Transverse colon (tissue), 4 donors: ENCODE measurements around the gene GSAP.

Experiments used
- POLR2A ChIP-seq: fragments of 450-650 bp; IDR thresholded peaks from one replicate; pipeline ENCODE4 v1.6.1; 2016; ENCODE audit warnings: antibody characterized with exemption, mild to moderate bottlenecking, moderate library complexity
- POLR2AphosphoS5 ChIP-seq, 3 donors: sonication (generic); formaldehyde crosslinking; IDR thresholded peaks; one replicate each; pipeline ENCODE4 v1.6.1; 2016; ENCODE audit warnings: antibody characterized with exemption in 3 of 3
- TF ChIP-seq, protein P1 (sequence below), 5 experiments: fragments of 200-600 bp in 3 of 5; fragments of 450-650 bp in 2 of 5; sonication (generic) in 3 of 5; IDR thresholded peaks; 1 replicate in 2 of 5; 2 replicates in 3 of 5; pipeline ENCODE4 v1.5.1; 2016 to 2017; ENCODE audit warnings: antibody characterized with exemption in 5 of 5, inconsistent platforms in 3 of 5, mild to moderate bottlenecking in 2 of 5, moderate library complexity in 1 of 5

DNA sequence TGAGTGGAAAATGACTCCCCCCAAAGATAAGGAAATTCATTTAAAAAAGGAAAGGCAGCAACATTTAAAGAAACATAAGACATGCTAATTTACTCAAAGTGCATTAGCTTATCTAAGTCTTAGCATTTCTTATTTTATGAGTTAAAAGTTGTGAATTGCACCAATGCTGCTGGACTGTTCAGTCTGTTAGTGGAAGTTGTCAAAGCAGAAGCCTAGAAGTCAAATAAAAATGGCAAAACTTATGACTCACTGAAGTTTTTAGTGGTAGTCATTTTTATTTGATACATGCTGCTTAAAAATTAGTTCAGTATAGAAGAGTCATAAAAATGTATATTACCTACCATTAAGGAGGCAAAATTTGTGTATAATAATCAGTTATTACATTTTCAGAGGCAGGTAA, 125.7 kb downstream of the GSAP start:
- TF ChIP-seq, protein P1, sequence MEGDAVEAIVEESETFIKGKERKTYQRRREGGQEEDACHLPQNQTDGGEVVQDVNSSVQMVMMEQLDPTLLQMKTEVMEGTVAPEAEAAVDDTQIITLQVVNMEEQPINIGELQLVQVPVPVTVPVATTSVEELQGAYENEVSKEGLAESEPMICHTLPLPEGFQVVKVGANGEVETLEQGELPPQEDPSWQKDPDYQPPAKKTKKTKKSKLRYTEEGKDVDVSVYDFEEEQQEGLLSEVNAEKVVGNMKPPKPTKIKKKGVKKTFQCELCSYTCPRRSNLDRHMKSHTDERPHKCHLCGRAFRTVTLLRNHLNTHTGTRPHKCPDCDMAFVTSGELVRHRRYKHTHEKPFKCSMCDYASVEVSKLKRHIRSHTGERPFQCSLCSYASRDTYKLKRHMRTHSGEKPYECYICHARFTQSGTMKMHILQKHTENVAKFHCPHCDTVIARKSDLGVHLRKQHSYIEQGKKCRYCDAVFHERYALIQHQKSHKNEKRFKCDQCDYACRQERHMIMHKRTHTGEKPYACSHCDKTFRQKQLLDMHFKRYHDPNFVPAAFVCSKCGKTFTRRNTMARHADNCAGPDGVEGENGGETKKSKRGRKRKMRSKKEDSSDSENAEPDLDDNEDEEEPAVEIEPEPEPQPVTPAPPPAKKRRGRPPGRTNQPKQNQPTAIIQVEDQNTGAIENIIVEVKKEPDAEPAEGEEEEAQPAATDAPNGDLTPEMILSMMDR (IDR thresholded peaks at IDR 0.05): no peak
- TF ChIP-seq POLR2AphosphoS5 (IDR thresholded peaks at IDR 0.05) (no peak), POLR2A (no peak)
